B cell (primary cell): ENCODE data around the gene PRR23E.

Source experiments
- EZH2 ChIP-seq: IDR thresholded peaks from 2 replicates; pipeline ENCODE4 v1.6.1; 2012; ENCODE audit warnings: borderline replicate concordance, low read depth, mild to moderate bottlenecking, moderate library complexity, low read length; ENCODE audit not compliant: insufficient read depth, poor library complexity, severe bottlenecking
- TF ChIP-seq, protein P1 (sequence below): fragments of 200-600 bp; IDR thresholded peaks from one replicate; pipeline ENCODE4 v1.8.0; 2022; ENCODE audit warnings: antibody characterized with exemption, mild to moderate bottlenecking

DNA sequence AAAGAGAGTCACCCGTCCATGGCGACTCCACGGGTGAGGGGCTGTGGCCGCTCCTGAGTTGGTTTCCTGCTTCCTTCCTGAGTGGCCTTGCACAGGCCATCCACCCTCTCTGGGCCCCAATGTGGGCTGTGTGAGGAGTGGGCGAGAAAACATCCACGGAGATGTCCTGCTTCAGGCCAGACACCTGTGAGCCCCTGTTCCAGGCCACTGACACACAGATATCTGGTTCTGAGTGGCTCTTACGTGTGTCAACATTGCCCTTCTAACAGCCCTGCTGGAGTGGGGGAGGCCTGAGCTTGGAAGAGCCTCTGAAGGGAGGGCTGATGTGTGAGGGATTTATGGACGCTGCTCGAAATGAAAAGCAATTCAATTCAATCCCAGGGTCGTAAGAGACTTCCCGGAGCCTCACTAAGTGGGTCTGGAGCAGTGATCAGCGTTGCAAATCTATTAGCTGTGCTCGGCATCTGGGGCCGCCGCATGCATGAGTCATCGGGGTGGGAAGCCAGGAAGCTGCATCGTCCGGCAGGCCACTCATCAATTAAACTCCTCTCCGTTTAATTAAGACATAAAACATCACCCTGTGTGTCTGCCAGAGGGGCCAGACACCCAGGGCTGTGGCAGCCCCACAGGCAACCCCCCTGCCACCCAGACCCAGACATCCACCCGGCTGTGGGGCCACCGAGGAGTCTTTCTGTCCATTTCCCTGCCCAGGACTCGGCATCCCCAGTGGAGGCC is 20.0 kb upstream of the PRR23E start:
- TF ChIP-seq, protein P1, sequence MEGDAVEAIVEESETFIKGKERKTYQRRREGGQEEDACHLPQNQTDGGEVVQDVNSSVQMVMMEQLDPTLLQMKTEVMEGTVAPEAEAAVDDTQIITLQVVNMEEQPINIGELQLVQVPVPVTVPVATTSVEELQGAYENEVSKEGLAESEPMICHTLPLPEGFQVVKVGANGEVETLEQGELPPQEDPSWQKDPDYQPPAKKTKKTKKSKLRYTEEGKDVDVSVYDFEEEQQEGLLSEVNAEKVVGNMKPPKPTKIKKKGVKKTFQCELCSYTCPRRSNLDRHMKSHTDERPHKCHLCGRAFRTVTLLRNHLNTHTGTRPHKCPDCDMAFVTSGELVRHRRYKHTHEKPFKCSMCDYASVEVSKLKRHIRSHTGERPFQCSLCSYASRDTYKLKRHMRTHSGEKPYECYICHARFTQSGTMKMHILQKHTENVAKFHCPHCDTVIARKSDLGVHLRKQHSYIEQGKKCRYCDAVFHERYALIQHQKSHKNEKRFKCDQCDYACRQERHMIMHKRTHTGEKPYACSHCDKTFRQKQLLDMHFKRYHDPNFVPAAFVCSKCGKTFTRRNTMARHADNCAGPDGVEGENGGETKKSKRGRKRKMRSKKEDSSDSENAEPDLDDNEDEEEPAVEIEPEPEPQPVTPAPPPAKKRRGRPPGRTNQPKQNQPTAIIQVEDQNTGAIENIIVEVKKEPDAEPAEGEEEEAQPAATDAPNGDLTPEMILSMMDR = no peak
- TF ChIP-seq EZH2 = no peak
